GM19239 (cell line): ENCODE measurements around the gene INO80D.
"Not testable (repeated sequence)": the region's sequence is repeated elsewhere in the genome, so short reads cannot be mapped to it uniquely, and the experiment has no call there.

Experiments
- DNase-seq: peaks from one replicate; pipeline ENCODE4 v3.0.0; 2011; ENCODE audit warnings: low spot score; ENCODE audit not compliant: insufficient read length
- FAIRE-seq: peaks from 2 replicates; lab custom pipeline; 2011; peaks lifted over from hg19 to GRCh38; lab: Jason Lieb, UNC

Gene INO80D

GRCh38 chr2:206084439-206084869 is 1.5 kb downstream of the INO80D start:
- DNase-seq (peak; percentile 7), FAIRE-seq (peak; percentile 35)

GRCh38 chr2:206083602-206084438 is 2.2 kb downstream of the INO80D start:
- peak; percentile 96 for FAIRE-seq
- peak; percentile 12 for DNase-seq

- FAIRE-seq = peak; percentile 63
- DNase-seq = no peak
These were observed 3.6 kb downstream of the INO80D start for GRCh38 chr2:206082298-206082843.

- FAIRE-seq (peak; percentile 59), DNase-seq (no peak)
These were observed 5.0 kb downstream of the INO80D start for GRCh38 chr2:206080927-206081326.

GRCh38 chr2:206079699-206080465 is 6.1 kb downstream of the INO80D start:
- no peak for FAIRE-seq
- DNase-seq = no peak

- DNase-seq, FAIRE-seq: not testable (repeated sequence)
These were observed 8.1 kb downstream of the INO80D start for GRCh38 chr2:206077879-206078278.

GRCh38 chr2:206075113-206075512 is 10.9 kb downstream of the INO80D start:
- DNase-seq (no peak), FAIRE-seq (no peak)

- FAIRE-seq = no peak
- no peak for DNase-seq
These were observed 14.2 kb downstream of the INO80D start for GRCh38 chr2:206071807-206072206.

GRCh38 chr2:206069417-206069816 is 16.6 kb downstream of the INO80D start:
- DNase-seq = no peak
- no peak for FAIRE-seq

- FAIRE-seq (no peak), DNase-seq (no peak)
These were observed 17.8 kb downstream of the INO80D start for GRCh38 chr2:206068207-206068606.

- FAIRE-seq (no peak), DNase-seq (no peak)
These were observed 21.9 kb downstream of the INO80D start for GRCh38 chr2:206064077-206064476.

- FAIRE-seq = no peak
- DNase-seq = no peak
These were observed 22.3 kb downstream of the INO80D start for GRCh38 chr2:206063635-206064034.

GRCh38 chr2:206062724-206063123 is 23.2 kb downstream of the INO80D start:
- FAIRE-seq (no peak), DNase-seq (no peak)

GRCh38 chr2:206056286-206056685 is 29.7 kb downstream of the INO80D start:
- no peak for FAIRE-seq
- DNase-seq = no peak

- DNase-seq (no peak), FAIRE-seq (peak; percentile 45)
These were observed 31.0 kb downstream of the INO80D start for GRCh38 chr2:206054952-206055351.

- FAIRE-seq (no peak), DNase-seq (no peak)
These were observed 34.1 kb downstream of the INO80D start for GRCh38 chr2:206051912-206052311.

- peak; percentile 33 for FAIRE-seq
- no peak for DNase-seq
These were observed 36.6 kb downstream of the INO80D start for GRCh38 chr2:206049392-206049791.

GRCh38 chr2:206045251-206045650 is 40.7 kb downstream of the INO80D start:
- FAIRE-seq (no peak), DNase-seq (no peak)

- FAIRE-seq = no peak
- no peak for DNase-seq
These were observed 45.4 kb downstream of the INO80D start for GRCh38 chr2:206040525-206040924.

- not testable (repeated sequence) for DNase-seq, FAIRE-seq
These were observed 50.6 kb downstream of the INO80D start for GRCh38 chr2:206035393-206035792.

GRCh38 chr2:206033452-206033851 is 52.5 kb downstream of the INO80D start:
- DNase-seq, FAIRE-seq: not testable (repeated sequence)
